ENCODE data around the gene ENOSF1. TPM values are rescaled to one million over a fixed set of nuclear protein-coding genes. Genes with fewer than 3 reads are reported as not detected.

Gene ENOSF1
- total RNA-seq, 2 experiments from 2014 or later: 37.8 to 40.1 TPM

DNA sequence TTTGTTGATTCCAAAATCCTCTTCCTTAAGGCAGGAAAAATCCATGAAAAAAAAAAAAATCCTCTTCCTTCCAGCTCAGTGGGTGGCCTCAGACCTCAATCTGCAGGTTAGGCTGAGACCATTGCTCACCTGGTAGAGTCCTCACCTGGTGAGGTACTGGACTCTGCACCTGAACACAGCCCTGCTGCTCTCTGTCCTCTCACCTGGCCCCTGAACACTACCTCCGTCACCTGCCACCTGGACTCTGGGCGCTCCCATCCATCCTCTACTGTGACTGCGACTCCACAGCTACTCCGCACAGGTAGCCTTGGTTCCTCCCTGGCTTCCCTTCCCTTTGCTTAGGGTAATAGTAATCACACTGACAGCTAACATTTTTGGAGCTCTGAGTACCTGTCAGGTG, 32.9 kb downstream of the ENOSF1 start:
- peaks cover 62% of the 10 kb centered on the region for H3K36me3 Mint-ChIP-seq (ENCODE audit: low read depth)
- ChIA-PET POLR2A (no interaction called here), CTCF (interaction anchor here (0.6 kb wide), 1 partner anchor 1827 kb away, joined by 3 read pairs; no protein-coding TSS in a partner anchor)
- Histone ChIP-seq H3K9me3 (ENCODE audit: control insufficient read depth in 1 of 2, insufficient read depth in 1 of 2, low read length in 2 of 2) (no peaks in the 10 kb centered on the region), H3K4me1 (ENCODE audit: insufficient read depth, low read length) (peaks cover 16% of the 10 kb centered on the region), H3K27me3 (ENCODE audit: control insufficient read depth in 1 of 2, insufficient read depth in 2 of 2, low read length in 2 of 2) (no peaks in the 10 kb centered on the region), H3K4me3 (ENCODE audit: low read length) (no peak overlapping the region), H3K27ac (ENCODE audit: low read depth in 1 of 2, low read length in 2 of 2) (no peak overlapping the region), H3K36me3 (ENCODE audit: insufficient read depth, low read length) (peaks cover 59% of the 10 kb centered on the region)
- TF ChIP-seq, protein P1, sequence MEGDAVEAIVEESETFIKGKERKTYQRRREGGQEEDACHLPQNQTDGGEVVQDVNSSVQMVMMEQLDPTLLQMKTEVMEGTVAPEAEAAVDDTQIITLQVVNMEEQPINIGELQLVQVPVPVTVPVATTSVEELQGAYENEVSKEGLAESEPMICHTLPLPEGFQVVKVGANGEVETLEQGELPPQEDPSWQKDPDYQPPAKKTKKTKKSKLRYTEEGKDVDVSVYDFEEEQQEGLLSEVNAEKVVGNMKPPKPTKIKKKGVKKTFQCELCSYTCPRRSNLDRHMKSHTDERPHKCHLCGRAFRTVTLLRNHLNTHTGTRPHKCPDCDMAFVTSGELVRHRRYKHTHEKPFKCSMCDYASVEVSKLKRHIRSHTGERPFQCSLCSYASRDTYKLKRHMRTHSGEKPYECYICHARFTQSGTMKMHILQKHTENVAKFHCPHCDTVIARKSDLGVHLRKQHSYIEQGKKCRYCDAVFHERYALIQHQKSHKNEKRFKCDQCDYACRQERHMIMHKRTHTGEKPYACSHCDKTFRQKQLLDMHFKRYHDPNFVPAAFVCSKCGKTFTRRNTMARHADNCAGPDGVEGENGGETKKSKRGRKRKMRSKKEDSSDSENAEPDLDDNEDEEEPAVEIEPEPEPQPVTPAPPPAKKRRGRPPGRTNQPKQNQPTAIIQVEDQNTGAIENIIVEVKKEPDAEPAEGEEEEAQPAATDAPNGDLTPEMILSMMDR (IDR thresholded peaks at IDR 0.05): no peak
- no peak overlapping the region for H3K27ac Mint-ChIP-seq
- intact Hi-C loops (cut with DNase I, micrococcal nuclease): no loop called here
- no peaks in the 10 kb centered on the region for H3K9me3 Mint-ChIP-seq
- no peak for DNase-seq
- no peak for ATAC-seq (ENCODE audit: poor library complexity)
- H3K27me3 Mint-ChIP-seq: no peaks in the 10 kb centered on the region
- no peak overlapping the region for H3K4me3 Mint-ChIP-seq
- peaks cover 11% of the 10 kb centered on the region for H3K4me1 Mint-ChIP-seq (ENCODE audit: low read depth)

DNA sequence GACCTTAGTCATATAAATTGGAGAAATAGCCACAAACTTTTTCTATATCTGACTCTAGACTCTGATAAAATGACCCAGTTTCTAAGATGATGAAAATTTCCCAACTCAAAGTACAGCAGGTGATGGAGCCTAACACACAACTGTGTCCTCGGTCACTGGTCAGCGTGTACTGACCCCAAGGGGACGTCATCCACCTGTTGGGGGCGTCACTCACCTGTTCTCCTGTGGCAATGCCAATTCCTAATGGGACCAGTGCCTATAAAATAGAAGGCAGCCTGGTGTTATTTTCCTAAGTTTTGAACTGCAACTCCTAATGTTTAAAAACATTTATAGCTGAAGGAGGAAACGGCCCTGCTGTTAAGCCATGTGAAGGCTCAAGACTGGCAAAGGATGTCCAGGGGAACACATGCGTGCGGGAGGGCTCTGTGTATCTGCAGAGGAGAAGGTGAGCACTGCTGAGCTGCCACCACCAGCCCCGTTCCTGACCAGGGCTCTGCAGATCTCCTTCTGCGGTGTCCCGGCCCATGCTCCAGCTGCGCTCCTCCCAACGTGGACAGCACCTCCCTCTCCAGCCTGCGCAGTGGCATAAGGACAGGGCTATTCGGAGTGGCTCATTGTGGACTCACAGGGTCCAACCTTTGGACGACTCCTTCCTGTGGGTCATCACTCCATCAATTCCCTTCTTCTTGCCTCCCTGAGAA, 33.8 kb downstream of the ENOSF1 start:
- Histone ChIP-seq H3K4me1 (ENCODE audit: insufficient read depth, low read length) (peaks cover 16% of the 10 kb centered on the region), H3K4me3 (ENCODE audit: low read length) (no peak overlapping the region), H3K27ac (ENCODE audit: low read depth in 1 of 2, low read length in 2 of 2) (no peak overlapping the region), H3K27me3 (ENCODE audit: control insufficient read depth in 1 of 2, insufficient read depth in 2 of 2, low read length in 2 of 2) (no peaks in the 10 kb centered on the region), H3K36me3 (ENCODE audit: insufficient read depth, low read length) (peaks cover 58% of the 10 kb centered on the region), H3K9me3 (ENCODE audit: control insufficient read depth in 1 of 2, insufficient read depth in 1 of 2, low read length in 2 of 2) (no peaks in the 10 kb centered on the region)
- Mint-ChIP-seq H3K27ac (no peak overlapping the region), H3K4me3 (no peak overlapping the region), H3K9me3 (no peaks in the 10 kb centered on the region), H3K27me3 (no peaks in the 10 kb centered on the region), H3K36me3 (ENCODE audit: low read depth) (peaks cover 69% of the 10 kb centered on the region), H3K4me1 (ENCODE audit: low read depth) (peaks cover 11% of the 10 kb centered on the region)
- ChIA-PET POLR2A (no interaction called here), CTCF (no interaction called here)
- intact Hi-C loops (cut with DNase I, micrococcal nuclease): no loop called here
- DNase-seq (no peak), ATAC-seq (ENCODE audit: poor library complexity) (no peak)
- TF ChIP-seq, protein P1 (IDR thresholded peaks at IDR 0.05): no peak

DNA sequence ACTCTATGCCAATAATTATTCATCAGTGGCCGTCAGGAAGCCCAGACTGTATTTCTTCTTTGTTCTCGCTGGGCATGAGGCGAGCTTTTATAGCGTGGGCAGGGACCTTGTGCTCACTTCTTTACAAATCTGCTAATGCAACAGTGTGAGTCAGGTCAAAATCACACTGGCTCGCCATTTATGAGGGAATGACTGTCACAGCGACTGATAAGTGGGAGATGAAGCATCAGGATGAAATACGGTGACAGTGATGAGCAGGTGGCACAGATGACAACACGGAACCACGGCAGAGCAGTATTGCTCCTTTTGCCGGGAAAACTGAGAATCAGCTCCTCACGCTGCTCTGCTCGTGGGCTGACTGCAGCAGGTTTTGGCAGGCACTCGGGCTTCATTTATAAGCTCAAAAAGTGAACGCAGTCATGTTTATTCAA, 34.5 kb downstream of the ENOSF1 start:
- TF ChIP-seq, protein P1 (IDR thresholded peaks at IDR 0.05): no peak
- intact Hi-C loops (cut with DNase I, micrococcal nuclease): no loop called here
- Histone ChIP-seq H3K36me3 (ENCODE audit: insufficient read depth, low read length) (peaks cover 53% of the 10 kb centered on the region), H3K27me3 (ENCODE audit: control insufficient read depth in 1 of 2, insufficient read depth in 2 of 2, low read length in 2 of 2) (no peaks in the 10 kb centered on the region), H3K9me3 (ENCODE audit: control insufficient read depth in 1 of 2, insufficient read depth in 1 of 2, low read length in 2 of 2) (no peaks in the 10 kb centered on the region), H3K4me3 (ENCODE audit: low read length) (no peak overlapping the region), H3K27ac (ENCODE audit: low read depth in 1 of 2, low read length in 2 of 2) (no peak overlapping the region), H3K4me1 (ENCODE audit: insufficient read depth, low read length) (peaks cover 16% of the 10 kb centered on the region)
- ATAC-seq (ENCODE audit: poor library complexity): no peak
- peaks cover 11% of the 10 kb centered on the region for H3K4me1 Mint-ChIP-seq (ENCODE audit: low read depth)
- ChIA-PET POLR2A (no interaction called here), CTCF (no interaction called here)
- no peak for DNase-seq
- no peaks in the 10 kb centered on the region for H3K27me3 Mint-ChIP-seq
- H3K4me3 Mint-ChIP-seq: no peak overlapping the region
- no peak overlapping the region for H3K27ac Mint-ChIP-seq
- H3K9me3 Mint-ChIP-seq: no peaks in the 10 kb centered on the region
- peaks cover 75% of the 10 kb centered on the region for H3K36me3 Mint-ChIP-seq (ENCODE audit: low read depth)
